Fibroblast of skin of back (primary cell): ENCODE data around the gene ZNF565. TPM values are rescaled to one million over a fixed set of nuclear protein-coding genes. Genes with fewer than 3 reads are reported as not detected.
"Not testable (repeated sequence)": the region's sequence is repeated elsewhere in the genome, so short reads cannot be mapped to it uniquely, and the experiment has no call there.

Experiments used
- DNase-seq: peaks from one replicate; pipeline ENCODE4 v3.0.0-alpha.2; 2013
- polyA plus RNA-seq, 2 experiments: library from polyadenylated mRNA; unstranded; fragments of 120-200 nt; gene quantifications; one replicate each; pipeline ENCODE4 v1.2.1, GENCODE V29; 2013; ENCODE audit not compliant: insufficient read length in 2 of 2

The ZNF565 gene
- polyA plus RNA-seq (2013, experiment 1 of 2; ENCODE audit: insufficient read length): 2.7 TPM
- polyA plus RNA-seq (2013, experiment 2 of 2; ENCODE audit: insufficient read length): 3.6 TPM

DNA sequence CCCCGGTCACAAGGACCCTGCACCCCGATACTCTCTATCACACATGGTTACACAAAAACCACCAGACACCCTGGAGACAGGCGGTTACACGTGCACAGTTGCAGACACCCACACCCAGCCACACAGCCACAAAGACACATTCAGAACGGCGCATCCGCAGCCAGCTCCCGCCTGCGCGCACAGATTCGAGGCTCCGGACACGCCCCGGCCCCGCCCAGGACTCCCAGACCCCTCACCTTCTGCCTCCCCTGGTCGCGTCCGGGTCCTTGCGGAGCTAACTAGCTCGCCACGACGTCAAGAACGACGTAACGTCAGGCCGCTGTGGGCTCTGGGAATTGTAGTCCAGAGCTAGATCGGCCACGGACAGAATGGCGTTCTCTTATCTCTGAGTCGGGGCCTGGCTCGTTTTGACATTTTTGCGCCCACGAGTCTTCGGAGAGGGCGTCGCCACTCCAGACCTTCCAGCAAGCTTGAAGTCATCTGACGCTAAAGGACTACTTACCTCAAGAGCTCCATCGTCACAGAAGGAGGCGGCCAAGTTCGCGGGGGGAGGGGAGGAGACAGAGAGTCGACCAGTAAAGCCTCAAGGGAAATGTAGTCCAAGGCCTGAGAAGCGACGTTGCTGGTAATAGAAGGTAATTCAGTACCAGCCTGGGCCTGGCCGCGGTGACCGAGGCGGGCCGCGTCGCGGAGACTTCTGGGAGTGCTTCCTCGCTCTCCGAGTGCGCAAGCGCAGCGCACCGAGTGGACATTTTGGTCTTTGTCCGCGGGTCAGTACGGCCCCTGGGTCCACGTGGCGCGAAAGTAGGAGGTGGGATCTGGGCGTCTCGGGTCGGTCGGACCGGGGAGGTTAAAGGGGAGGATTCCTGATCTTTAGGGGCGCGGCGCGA is at the start of gene ZNF565, which contains the start of gene ZNF146:
ZNF565 (minus strand) TSS at position 280 of the 890 bp plus-strand sequence. CDS start 12,680 bp downstream, outside the sequence.
ZNF146 (plus strand) TSS at position 721 of the 890 bp plus-strand sequence. CDS start 21,335 bp downstream, outside the sequence.
- peak; percentile 99 for DNase-seq

- DNase-seq: no peak
Measured at GRCh38 chr19:36259211-36259610, 44.7 kb upstream of the ZNF565 start.

GRCh38 chr19:36258028-36258875 is 43.8 kb upstream of the ZNF565 start:
- DNase-seq: no peak

GRCh38 chr19:36257520-36257876 is 43.0 kb upstream of the ZNF565 start:
- no peak for DNase-seq

DNA sequence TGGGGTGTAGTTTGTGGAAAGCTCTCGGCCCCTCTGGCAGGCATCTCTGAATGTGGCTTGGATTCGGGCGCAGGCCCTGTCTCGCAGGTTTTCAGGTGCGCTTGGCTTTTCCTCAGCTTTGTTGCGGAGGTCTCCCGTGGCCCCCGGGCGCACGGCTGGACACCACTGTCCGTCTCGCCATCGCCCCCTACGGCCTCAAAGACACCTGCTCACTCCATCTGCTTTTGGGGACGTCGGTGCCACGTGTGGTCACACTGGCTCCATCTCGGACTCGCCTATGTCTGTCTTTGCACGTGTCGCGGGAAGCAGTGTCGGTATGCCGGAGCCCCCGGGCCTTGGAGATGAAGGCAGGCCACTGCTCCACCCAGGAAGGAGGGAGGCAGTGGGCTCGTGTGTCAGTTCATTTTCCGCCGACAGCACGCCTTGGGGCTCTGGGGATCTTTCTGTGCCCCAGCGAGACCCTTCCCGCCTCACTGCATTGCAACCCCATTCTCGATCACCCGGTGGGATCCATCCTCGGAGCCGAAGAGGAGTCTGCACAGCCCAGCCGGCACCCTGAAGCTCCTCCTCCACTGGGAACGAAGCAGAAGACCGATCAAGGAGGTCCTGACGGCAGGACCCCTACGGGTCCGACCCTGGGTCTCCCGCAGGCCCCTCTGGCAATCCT is 42.5 kb upstream of the ZNF565 start:
- no peak for DNase-seq

DNA sequence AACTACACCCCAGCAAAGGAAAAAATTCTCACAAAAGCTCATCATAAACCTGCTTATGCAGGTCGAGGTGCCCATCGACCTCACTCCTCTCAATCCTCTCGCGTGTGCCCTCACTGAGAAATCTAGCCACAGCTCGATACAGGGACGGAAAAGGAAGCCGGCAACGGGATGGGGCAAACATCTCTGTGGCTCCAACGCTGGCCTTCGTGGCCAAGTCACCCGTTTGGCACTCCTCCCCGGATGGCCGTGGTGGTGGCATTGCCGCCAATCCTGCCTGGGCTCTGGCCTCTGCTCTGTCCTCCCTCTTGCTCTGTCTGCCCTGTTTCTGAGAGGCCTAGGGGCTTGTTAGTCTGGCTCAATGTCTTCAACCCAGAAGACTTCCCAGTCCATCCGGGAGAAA is 41.6 kb upstream of the ZNF565 start:
- no peak for DNase-seq

DNA sequence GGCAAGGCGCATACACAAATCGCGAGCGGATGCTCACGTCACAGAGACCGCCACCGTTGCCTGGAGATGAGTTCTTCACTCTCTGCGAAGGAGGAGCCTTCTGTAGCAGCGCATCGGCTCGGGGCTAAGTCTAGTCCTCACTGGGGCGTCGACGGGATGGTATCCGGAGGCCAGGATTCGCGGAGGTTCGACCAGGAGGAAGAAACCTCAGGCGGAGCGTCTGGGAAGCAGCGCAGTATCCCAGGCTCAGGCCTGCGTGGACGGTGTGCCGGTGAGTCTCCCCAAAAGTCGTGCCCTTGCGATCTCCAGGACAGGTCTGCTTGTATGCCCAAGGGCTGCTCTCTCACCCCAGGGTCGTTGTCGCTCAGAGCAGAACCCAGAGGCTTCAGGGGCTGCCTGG is 40.9 kb upstream of the ZNF565 start:
- no peak for DNase-seq

DNA sequence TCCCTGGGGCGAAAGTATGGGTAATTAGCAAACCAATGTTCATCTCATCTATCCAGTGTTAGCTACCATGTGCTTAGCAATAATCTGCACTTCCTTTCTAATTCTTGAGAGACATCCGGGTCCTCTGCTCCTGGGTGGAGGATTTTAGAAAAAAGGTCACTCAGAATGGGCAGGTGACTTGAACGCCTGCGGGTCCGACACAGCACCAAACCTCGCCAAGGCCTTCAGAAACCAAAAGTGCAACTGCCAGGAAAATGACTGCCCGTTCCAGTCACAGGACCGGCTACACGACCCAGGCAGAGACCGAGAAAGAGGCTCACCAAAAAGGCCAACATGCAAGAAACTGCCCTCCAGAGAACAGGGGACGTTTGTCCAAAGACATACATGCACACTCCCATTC is 40.4 kb upstream of the ZNF565 start:
- no peak for DNase-seq

GRCh38 chr19:36252047-36252446 is 37.6 kb upstream of the ZNF565 start:
- DNase-seq: no peak

GRCh38 chr19:36246006-36246481 is 31.6 kb upstream of the ZNF565 start:
- DNase-seq: no peak

DNA sequence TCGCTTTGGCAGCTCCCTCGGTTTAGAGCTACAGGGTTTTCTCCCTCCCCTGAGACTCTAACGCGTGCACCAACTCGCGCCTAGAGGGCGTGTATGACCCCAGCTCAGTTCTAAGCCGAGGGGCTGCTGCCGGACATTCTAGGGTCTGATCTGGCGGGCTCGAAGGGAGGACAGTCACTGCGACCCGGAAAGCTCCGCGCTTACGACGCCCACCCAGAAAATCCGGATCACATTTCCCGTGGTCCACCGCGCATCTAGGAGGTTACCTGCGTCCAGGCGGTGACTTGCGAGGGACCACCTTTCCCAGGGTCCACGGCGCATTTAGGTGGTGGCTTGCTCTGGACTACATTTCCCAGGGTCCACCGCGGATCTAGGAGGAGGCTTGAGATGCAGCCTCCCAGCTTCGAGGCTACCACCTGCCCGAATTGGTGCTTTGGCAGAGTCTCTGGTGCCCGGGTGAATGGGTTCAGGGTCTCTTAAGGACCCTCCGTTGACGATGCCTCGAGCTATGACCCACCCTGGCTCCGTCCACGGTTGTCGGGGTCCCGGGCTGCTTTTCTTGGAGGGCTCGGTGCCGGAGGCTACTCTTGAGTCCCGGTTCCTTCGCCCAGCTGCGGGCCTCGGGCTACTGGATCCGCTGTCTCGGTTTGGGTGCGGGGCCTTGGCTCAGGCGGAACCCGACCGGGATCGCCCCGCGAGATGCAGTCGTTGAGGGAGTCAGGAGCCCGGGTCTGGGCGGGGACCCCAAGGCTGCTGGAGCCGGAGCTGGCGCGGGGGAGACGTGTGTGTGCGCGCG is 30.9 kb upstream of the ZNF565 start:
- DNase-seq: no peak

DNA sequence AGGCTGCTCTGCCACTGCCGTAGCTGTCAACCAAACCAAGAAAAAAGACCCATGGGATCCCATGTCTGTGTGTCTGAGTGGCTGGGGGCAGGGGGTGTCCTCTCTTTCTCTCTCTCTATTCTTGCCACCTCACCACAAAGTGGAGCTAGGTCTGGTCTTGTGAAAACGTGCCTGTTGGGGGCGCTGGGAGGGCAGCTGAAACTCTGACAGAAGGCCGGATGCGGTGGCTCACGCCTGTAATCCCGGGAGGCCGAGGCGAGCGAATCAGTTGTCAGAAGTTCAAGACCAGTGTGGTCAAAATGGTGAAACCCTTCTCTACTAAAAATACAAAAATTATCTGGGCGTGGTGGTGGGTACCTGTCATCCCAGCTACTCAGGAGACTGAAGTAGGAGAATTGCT is 29.6 kb upstream of the ZNF565 start:
- DNase-seq: no peak

DNA sequence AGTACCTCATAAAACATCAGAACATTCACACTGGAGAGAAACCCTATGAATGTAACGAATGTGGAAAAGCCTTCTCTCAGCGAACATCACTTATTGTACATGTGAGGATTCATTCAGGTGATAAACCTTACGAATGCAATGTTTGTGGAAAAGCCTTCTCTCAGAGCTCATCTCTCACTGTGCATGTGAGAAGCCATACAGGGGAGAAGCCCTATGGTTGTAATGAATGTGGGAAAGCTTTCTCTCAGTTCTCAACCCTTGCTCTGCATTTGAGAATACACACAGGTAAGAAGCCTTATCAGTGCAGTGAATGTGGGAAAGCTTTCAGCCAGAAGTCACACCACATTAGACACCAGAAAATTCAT is 22.5 kb upstream of the ZNF565 start:
- no peak for DNase-seq

DNA sequence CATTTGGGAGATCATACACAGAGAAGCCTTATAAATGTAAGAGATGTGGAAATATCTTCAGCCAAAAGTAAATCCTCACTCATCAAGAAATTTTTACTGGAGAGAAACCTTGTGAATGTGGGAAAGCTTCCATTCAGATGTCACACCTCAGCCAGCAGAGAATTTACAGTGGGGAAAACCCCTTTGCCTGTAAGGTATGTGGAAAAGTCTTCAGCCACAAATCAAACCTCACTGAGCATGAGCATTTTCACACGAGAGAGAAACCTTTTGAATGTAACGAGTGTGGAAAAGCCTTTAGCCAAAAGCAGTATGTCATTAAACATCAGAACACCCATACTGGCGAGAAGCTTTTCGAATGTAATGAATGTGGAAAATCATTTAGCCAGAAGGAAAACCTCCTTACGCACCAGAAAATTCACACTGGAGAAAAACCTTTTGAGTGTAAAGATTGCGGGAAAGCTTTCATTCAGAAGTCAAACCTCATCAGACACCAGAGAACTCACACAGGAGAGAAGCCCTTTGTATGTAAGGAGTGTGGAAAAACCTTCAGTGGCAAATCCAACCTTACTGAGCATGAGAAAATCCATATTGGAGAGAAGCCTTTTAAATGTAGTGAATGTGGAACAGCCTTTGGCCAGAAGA is 22.0 kb upstream of the ZNF565 start:
- no peak for DNase-seq

- DNase-seq: not testable (repeated sequence)
Measured at GRCh38 chr19:36233626-36234025, 19.2 kb upstream of the ZNF565 start.

DNA sequence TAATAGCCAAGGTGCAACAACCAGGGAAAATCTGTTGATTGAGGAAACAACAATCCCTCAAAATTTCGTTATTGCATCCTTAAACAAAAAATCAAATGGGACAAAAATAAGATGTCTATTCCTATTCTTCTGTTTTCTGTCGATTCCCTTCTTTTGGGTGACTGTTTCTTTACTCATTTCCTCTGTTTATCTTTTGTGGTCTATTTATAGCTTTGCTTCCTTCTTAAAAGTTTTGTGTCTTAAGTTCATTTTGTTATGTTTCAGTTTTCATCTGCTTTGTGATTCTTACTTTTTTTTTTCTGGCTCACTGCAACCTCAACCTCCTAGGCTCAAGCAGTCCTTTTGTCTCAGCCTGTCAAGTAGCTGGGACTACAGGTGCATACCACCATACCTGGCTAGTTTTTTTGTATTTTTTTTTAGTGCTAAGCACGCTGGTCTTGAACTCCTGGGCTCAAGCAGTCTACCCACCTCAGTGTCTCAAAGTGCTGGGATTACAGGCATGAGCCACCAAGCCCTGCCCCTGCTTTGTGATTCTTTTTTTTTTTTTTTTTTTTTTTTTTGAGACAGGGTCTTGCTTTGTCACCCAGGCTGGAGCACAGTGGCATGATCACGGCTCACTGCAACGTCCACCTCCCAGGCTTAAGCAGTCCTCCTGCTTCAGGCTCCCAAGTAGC is 10.9 kb upstream of the ZNF565 start:
- peak; percentile 70 for DNase-seq

- DNase-seq: no peak
Measured at GRCh38 chr19:36222503-36222902, 8.0 kb upstream of the ZNF565 start.

DNA sequence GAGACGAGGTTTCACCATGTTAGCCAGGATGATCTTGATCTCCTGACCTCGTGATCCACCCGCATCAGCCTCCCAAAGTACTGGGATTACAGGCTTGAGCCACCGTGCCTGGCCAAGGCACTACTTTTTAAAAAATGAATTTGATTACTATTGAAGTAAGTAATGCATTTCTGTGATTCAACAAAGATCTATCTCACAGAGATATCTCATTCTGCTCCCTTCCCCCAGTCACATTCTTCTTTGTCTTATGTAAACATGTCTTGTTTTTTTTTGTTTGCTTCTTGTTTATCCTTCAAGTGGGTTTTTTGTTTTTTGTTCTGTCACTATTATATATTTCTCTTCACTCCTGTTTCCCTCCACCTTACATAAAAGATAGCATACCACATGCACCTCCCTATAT is 7.0 kb upstream of the ZNF565 start:
- DNase-seq: no peak

- peak; percentile 35 for DNase-seq
Measured at GRCh38 chr19:36215276-36216123, 1.0 kb upstream of the ZNF565 start.

DNA sequence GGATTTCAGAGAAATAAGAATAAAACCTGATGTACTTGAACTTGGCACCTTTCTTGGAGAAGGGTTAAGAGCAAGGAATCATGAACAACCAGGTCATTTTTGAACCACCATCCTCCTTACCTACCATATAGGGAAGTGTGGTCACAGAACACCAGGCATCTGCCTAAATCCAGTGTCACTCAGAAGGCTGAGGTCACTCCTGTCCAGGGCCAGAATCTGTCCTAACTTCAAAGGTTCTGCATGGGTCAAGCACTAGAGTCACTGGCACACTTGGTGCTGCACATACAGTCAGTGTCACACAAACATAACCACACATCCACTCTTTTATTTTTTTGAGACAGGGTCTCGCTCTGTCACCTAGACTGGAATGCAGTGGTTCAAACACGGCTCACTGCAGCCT is 1.6 kb downstream of the ZNF565 start:
- no peak for DNase-seq
